Mucosa of gallbladder (tissue), 1 donor: ENCODE results near the gene RBMS1. TPM values are rescaled to one million over a fixed set of nuclear protein-coding genes. Genes with fewer than 3 reads are reported as not detected.

ENCODE experiments used
- DNase-seq: peaks from one replicate; pipeline ENCODE4 v3.0.0-alpha.2; 2020; ENCODE audit warnings: low spot score
- total RNA-seq: library from RNA; stranded (reverse); gene quantifications from one replicate; pipeline ENCODE4 v1.2.1, GENCODE V29; 2021
- donor health status: DM: no; HTN: no; CAD: no.

The RBMS1 gene
- total RNA-seq, 1 donor from 2014 or later: 36.2 TPM

GRCh38 chr2:160411167-160411566, 82.4 kb downstream of the RBMS1 start:
- no peak for DNase-seq

- no peak for DNase-seq
These were observed 84.1 kb downstream of the RBMS1 start for GRCh38 chr2:160409480-160409879.

DNA sequence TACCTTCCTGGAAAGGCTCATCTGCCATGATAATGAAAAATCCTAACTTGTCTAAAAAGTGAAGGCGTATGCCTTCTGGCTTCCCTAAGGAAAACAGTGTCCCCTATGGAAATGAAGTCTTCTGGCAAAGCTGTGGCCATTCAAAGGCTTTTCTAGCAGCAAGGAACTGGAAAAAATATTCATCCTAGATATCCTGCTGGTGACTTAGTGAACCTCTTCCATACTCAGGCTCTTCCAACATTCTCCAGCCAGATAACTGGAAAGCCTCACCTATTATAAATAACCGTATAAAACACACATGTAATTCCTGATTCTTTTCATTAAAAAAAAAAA, 84.7 kb downstream of the RBMS1 start:
- DNase-seq: no peak

DNA sequence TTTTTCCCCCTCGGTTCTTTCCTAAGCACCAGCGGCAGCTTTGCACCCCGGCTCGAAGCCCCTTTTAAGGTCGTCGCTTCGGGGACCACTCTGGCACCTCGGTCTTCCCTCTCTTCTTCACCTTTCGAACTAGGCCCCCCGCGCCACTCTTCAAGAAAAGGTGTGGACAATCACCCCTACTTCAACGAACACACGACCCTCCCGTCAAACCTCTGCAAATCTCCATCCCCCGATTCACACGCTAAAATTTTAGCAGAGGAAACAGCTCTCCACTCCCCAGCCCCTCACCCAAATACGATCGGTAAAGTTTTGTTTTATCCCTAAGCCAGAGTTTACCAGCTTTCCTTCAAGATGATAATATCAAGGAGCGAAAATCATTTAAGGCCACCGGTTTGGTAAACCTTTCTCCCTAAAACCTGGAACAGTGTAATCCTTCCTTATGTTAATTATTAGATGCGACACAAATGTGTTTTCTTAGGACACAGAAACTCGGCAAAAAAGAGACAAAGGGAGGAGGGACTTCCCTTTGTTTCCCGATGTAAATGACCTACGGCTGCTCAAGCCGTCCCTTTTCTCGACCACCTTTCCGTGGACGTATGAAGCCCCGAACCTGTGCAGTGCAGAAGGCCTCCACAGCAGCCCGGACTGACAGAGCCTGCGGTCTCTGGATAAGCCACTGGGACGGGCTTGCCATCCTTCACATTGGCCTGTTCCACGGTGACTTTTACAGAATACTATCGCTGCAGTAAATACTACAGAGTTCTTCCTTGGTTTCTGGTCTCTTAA, 85.2 kb downstream of the RBMS1 start:
- no peak for DNase-seq

DNA sequence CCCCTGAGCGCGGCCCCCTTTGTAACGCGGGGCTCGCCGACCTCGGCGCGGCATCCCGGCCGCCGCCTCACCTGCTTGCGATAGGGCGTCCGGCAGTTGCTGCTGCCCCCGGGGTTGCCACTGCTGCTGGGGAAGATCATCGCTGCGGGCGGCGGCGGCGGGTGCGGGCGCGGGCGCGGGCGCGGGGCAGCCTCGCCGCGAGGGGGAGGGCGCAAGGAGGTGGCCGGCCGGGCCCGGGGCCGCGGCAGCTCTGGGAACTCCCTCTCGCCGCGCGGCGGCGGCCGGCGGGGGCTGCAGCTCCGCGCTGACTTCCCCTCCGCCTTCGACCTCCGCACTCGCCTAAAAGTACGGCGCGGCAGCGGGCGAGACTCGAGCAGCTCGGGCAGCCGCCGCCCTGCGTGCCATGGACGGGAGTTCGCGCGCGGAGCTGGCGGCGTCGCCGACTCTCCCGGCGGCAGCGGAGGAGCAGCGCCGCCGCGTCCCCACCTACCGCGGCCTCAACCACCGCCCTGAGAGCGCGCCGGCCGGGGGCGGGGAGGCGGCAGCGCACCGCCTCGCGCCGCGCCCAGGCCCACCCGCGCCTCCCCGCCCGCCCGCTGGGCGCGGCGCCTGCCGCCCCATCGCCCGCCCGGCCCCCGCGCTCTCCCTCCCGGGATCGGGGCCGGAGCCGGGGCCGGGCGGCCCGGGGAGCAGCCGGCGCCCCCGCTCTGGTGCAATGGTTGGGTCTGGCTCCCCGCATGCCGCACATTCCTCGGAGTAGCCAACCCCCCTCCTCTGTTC, 86.0 kb downstream of the RBMS1 start:
- DNase-seq: peak; percentile 28

DNA sequence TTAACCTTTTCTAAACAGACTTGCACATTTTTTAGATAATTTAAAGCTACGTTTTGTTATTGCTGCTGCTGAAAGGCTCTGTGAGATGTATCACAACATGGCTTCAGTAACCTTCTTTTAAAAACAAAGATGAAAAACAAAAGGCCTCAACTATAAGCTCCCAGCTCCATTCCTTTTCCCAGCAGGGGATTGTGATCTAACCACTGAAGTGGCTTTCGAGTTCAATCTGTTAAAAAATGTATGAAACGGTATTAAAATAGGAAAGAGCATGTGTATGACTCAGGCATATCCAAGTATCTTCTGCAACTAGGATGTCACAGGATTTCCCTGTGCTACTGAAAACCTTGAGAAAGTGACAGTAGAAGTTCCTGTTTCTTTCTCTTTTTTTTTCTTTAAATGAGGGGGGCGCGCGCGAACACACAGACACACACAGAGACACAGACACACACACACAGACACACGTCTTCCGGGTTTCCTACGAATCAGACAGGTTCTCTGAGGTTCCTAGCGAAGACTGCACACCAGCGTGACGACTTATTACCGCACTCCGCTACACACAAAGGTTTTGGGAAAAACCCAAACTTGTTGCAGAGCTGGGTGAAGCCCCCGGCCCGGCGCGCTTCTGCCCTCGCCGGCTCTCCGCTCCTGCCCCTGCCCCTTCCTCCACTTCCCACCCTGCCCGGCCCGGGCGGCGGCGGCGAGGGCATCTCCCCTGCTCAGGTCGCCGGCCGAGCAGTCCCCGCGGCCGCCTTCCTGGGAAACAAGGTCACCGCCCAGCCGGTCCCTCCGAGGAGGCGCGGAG, 86.8 kb downstream of the RBMS1 start:
- peak; percentile 61 for DNase-seq

DNA sequence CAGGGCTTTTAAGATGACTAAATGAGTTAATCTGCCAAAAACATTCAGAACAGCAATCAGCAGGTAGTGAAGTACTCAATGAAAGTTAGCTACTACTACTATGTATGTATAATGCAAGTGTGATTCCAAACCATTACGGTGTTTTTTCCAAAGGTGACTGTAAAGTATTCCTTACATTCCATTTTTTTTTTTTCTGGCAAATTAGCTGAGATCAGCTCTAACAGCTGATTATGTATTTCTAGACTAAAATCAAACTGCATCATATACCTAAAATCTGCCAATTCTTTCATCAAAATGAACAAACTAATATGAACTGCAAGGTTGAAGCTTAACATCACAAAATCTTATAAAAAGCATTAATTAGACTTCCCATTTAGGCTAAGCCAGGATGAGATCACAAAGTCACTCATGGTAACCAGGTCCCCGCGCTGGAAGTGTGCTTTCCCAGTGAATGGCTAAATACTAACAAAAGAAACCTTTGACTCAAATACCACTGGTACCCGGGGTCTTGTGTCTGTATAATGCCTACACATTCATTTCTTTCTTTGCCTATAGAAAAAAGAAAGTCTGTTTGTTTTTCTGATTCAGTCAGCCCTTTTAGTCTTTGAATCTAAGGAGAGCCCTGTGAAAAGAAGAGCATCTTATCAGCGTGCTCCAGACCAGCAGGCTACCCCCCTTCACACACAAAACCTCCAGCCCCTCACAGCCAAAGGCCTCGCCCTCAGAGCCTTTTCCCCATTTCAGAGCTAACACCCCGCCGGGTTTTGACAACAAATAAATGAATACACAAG, 88.3 kb downstream of the RBMS1 start:
- no peak for DNase-seq

- no peak for DNase-seq
These were observed 90.3 kb downstream of the RBMS1 start for GRCh38 chr2:160402997-160403979.

DNA sequence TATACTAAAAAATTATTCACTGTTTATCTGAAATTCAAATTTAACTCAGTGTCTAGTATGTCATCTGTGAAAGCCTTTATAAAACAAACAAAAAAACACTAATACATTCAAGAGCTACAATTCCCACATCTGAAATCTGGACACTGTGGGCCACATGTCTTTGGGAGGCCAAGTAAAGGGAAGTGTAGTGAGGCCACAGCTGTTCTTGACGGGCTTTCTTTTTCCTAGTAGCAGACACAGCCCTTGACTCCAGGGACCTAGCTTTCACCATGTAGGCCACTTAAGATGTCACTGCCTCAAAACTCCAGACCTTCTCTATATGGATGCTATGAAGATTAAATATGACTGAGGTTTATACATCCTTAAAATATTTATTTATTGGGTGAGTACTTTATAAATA, 91.1 kb downstream of the RBMS1 start:
- DNase-seq: no peak

GRCh38 chr2:160401895-160402294, 91.7 kb downstream of the RBMS1 start:
- DNase-seq: no peak

GRCh38 chr2:160399880-160400279, 93.7 kb downstream of the RBMS1 start:
- DNase-seq: no peak

DNA sequence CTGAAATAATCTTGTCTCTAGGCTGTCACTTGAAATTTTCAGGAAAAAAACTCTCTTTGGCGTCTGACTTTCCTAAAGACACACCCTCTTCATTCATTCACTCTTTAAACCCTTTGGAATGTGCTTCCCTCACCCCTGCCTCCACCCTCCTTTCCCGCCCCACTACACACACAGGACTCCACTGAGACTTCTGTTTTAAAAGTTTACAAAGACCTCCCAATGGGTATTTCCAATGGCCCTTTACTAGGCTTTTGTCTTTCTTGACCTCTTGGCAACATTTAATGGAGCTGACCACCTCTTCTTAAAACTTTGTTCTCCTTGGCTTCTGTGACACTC, 96.1 kb downstream of the RBMS1 start:
- no peak for DNase-seq

- no peak for DNase-seq
These were observed 99.5 kb downstream of the RBMS1 start for GRCh38 chr2:160394153-160394552.

GRCh38 chr2:160392201-160392600, 101.4 kb downstream of the RBMS1 start:
- no peak for DNase-seq

GRCh38 chr2:160390544-160391455, 102.8 kb downstream of the RBMS1 start:
- no peak for DNase-seq

GRCh38 chr2:160389875-160390274, 103.7 kb downstream of the RBMS1 start:
- no peak for DNase-seq

DNA sequence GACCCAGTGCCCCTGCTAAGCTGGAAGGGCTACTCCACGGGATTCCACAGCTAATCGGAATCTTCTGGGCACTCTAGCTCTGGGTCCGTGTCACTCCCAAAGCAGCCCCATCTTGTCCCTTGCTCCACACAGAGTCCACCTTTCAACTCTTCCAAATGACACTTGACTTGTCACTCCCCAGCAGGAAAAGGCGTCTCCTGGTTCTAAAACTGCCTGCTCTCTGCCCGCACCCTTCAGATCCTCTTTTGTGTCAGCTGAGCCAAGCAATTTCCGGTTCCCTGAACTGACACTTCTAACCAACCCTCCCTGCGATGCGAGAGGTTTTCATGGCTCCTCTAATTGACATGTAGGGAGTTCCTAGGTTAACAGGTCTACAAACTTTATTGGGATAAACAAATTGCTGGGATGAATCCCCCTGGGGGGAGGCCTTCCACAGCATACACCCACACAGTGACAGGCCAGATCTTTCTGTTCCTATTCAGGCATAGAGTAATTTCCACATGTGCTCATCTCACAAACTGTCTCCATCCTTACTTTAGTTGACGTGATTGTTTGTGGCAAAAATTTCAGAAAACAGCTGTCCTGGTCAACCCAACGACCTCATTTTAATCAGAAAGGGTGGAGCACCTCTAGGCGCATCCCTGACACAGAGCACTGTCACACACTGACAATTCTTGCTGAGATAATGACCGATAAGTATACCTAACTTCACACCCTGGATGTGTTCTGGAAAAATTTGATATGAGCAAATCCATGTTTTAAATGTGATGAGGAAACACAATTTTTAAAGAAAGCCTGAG, 104.9 kb downstream of the RBMS1 start:
- peak; percentile 29 for DNase-seq

DNA sequence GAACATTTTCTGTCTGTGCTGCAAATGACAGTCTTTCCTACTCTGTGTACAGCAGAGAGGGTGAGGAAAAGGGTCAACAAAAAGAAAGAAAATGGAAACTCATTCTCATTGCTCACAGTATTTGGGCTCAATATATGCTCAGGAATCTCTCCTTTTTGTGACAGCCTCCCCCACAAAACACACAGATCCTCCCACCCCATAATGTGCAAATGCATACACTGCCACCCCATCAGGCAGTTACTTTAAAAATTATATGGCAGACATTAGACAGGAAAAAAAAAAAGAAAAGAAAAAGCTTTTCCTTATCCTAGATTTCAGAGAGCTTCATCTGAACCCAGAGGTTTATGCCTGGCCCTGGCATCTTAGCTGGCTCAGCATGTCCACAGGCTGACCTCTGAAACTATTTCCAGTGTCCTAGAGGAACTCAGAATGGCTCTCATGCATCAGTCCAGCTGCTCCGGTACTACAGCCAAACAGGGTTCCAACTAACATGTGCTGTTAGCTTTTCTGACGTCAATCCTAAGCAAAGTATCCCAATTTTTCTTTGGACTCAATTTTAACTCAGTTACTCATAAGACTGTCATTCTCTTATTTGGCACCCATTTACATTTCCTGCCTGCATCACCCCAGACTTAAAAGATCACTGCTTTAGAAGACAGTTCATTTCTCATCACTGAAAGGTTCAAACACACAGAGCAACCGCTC, 105.9 kb downstream of the RBMS1 start:
- DNase-seq: peak; percentile 71
